Activated CD8-positive, alpha-beta memory T cell treated with anti-CD3 and anti-CD28 coated beads, Interleukin-2, amount 50 U/mL, for 1 hour (primary cell): Measurements from ENCODE around the gene TESK2.
"Not testable (repeated sequence)": the region's sequence is repeated elsewhere in the genome, so short reads cannot be mapped to it uniquely, and the experiment has no call there.

Source experiments
- DNase-seq: peaks from one replicate; pipeline ENCODE4 v3.0.0-alpha.2; 2020; ENCODE audit errors: extremely low read depth

Gene TESK2

DNA sequence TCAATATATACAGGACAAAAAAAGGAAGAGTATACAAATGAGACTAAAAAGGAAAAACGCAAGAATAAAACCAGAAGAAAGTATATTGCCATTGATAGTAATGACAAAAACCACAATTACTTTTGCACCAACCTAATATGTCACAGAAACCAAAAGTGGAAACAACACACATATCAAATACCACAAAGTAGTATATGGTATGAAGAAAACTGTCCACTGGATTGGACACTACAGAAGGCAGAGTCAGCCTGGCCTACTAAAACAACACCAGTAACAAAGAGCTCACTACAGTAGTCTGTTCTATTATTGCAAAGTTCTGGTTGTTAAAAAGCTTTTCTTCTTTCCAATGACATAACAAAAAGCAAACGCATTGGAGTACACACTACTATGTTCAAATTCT, 17.7 kb downstream of the TESK2 start:
- no peak for DNase-seq

DNA sequence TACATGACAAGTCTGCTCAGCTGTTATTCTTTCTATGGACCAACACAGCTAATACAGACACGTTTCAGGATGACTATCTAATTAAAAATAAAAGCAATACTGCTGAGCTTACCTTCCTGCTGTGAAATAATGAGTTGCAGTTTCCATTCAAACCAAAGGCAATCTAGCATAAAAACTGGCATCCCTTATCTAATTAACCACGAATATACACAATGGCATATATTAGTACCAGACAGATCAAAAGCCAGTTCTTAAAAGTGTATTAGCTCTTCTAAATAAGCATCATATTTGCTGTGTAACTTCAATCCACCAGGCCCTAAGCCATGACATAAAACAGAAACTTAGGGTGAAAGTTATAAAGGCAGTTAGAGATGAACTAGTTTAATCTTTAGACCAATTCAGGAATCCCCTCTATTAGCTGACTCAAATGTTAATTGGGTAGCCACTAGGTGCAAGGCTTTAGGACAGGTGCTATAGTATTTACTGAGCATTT, 20.6 kb downstream of the TESK2 start:
- DNase-seq, result no peak

DNA sequence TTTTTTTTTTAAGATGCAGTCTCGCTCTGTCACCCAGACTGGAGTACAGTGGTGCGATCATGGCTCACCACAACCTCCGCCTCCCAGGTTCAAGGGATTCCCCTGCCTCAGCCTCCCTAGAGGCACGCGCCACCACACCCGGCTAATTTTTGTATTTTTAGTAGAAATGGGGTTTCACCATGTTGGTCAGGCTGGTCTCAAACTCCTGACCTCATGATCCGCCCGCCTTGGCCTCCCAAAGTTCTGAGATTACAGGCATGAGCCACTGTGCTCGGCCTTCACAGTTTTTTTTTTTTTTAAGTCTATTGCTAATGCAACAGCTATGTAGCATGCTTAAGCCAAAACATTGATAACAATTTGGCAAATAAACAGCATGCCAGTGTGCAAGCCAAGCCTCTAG, 23.6 kb downstream of the TESK2 start:
- DNase-seq, result not testable (repeated sequence)

DNA sequence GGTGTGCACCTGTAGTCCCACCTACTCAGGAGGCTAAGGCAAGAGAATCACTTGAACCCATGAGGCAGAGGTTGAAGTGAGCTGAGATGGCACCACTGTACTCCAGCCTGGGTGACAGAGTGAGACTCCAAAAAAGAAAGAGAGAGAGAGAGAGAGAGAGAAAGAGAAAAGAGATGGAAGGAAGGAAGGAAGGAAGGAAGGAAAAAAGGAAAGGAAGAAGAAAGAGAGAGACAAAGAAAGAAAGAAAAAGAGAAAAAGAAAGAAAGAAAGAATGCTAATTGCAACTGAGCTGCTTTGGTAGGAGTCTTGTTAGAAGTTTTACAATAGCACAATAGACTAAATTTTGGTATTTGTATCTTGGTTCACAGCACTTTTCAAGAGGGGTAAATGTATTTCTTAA, 25.7 kb downstream of the TESK2 start:
- DNase-seq, result no peak

DNA sequence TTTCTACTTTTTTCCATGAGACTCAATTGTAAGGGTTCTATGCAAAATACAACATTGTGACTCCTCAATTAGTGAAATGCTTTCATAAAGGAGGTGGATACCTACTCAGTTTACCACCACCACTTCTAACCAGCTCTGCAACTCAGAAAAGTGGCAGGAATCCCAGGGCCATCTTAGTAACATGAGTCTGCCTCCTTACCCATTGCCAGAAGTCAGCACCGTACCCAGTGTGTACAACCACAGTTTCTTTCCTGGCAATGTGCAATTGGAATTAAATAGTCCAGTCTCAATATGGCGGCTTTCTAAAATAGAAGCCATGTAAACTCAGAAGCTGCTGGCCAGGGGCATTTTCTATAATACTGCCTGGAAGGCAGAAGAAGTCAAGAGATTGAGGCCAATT, 32.1 kb downstream of the TESK2 start:
- DNase-seq, result no peak

DNA sequence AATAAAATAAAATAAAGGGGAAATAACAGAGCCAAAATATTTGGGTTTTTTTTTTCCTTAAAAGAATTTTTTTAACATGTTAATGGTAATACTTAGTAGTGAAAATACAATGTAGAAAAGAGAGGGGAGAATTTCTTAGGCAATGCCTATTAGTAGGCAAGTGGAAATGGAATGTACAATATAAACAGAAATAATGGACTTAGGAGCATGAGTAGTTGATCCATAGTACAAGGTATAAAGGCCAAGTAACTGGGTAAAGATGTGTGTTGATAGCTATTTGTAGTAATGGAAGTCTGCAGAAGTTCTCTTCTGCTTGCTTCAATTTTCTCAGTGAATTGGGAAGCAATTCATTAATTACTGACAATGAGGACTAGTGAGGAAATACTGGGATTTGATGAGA, 34.4 kb downstream of the TESK2 start:
- no peak for DNase-seq

DNA sequence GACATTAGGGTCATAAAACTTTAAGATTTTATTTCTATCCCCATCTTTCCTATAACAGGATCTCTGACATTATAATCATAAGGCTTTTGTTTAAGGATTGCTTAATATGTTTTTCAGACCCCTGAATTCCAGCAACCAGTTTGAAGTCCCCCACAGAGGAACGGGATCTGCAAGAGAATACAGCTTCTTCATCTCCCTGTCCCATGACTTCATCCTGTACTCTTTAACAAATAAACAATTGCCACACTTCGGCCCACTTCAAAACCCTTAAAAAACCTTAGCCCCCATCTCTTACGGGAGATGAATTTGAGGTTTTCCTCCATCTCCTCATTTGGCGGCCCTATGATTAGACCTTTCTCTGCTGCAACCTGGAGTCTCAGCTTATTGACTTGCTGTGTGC, 35.8 kb downstream of the TESK2 start:
- no peak for DNase-seq

DNA sequence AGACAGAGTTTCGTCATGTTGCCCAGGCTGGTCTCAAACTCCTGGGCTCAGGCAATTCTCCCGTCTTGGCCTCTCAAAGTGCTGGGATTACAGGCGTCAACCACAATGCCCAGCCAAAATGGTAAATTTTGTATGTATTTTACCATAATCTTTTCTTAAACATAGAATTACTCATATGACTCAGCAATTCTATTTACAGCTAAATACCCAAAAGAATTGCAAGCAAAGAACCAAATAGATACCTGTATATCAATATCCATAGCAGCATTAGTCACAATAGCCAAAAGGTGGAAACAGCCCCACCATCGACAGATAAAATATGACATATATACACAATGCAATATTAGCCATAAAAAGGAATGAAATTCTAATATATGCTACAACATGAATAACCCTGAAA, 36.5 kb downstream of the TESK2 start:
- DNase-seq, result no peak

DNA sequence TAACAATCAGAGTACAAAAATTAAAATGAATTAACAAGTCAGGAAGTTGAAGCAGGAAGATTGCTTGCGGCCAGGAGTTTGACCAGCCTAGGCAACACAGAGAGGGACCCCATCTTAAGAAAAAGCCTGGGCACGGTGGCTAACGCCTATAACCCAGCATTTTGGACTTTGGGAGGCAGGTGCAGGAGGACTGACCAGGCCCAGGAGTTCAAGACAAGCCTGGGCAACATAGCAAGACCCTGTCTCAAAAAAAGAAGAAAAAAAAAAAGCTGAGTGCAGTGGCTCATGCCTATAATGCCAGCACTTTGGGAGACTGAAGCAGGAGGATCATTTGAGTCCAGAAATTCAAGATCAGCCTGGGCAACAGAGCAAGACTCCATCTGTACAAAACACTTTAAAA, 38.5 kb downstream of the TESK2 start:
- no peak for DNase-seq

DNA sequence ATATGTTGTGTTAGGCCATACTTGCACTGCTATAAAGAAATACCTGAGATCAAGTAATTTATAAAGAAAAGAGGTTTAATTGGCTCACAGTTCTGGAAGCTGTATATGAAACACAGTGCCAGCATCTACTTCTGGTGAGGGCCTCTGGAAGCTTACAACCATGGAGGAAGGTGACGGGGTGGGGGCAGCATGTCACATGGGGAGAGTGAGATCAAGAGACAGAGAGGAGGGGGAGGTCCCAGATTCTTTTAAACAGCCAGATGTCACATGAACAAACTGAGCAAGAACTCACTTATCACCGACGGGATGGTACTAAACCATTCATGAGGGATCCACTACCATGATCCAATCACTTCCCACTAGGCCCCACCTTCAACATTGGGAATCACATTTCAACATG, 42.6 kb downstream of the TESK2 start:
- DNase-seq, result no peak

DNA sequence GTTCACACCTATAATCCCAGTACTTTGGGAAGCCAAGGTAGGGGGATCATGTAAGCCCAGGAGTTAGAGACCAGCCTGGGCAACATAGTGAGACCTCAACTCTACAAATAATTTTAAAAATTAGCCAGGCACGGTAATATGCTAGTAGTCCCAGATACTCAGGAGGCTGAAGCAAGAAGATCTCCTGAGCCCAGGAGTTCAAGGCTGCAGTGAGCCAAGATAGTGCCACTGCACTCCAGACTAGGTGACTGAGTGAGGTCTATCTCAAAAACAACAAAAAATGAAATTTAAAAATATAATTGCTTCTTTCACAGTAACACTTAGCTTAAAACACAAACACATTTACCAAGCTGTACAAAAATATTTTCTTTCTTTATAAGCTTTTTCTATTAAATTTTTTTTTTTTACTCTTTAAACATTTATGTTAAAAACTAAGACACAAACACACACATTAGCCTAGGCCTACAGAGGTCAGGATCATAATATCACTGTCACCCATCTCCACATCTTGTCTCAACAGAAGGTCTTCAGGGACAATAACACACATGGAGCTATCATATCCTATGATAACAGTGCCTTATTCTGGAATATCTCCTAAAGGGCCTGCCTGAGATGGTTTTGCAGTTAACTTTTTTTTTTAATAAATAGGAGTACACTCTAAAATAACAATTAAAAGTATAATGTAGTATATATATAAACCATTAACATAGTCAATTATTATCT, 43.9 kb downstream of the TESK2 start:
- DNase-seq, result no peak

DNA sequence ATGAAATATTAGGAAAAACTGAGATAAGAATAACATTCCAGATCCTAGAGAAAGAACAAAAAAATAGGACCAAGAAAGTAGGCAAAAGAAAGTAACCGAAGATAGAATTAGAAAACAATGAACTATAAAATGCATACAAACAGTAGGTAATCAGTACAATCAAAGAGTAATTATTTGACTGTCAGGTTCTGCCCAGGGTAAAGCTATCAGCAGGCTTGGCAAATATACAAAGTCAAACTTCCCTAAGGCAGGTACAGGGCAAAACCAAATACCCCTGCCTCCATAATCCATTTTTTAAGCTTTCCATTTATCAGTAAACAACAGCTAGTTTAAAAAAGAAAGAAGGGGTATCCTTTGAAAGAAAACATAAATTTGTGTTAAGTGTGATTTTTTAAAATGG, 44.4 kb downstream of the TESK2 start:
- DNase-seq, result no peak

DNA sequence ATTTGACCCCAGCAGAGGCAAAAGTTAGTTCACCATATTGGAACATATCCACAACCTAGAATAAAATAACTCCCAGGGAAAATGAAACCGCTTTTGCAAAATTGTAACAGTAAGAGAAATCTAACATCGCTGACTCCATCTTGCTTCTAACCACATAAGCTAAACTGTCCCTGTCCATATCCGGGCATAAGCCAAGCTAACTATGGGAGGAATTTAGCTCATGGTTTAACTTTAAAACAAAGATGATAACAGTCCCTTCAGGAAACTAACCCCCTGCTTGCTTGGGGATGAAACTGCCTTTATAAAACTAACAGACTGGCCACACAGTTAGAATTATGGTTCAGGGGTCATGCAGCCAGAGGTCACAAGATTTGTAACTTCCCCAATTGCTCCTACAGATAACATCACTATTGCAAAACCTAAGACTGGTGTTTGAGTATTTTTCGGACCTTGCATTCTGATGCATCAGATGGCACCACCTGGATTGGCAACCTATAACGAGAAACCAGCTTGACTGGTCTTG, 46.3 kb downstream of the TESK2 start:
- DNase-seq, result no peak

DNA sequence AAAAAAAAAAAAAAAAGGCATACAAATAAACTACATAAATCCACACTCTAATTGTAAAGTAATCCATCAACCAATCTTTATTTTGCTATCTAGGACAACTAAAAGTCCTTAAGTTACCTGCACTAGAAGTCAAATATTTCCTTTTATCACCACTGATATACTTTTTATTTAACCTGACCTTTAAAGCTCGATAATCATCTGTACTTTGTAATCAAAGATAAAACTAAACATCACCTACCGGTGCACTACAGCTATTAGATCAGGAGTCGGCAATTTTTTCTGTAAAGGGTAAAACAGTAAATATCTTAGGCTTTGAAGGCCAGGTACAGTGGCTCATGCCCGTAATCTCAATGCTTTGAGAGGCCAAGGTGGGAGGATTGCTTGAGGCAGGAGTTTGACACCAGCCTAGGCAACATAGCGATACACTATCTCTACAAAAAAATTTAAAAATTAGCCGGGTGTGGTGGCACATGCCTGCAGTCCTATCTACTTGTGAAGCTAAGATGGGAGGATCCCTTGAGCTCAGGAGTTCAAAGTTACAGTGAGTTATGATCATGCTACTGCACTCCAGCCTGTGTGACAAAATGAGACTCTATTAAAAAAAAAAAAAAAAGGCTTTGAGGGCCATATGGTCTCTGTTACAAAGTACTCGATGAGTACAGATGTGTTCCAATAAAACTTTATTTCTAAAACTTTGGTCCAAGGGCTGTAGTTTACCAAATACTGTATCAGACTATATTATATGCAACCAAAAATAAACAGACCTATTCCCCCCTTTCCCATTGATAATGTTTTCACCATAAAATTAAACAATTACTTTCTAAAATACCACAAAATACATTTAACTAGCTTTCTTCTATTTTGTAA, 47.1 kb downstream of the TESK2 start:
- DNase-seq, result no peak

DNA sequence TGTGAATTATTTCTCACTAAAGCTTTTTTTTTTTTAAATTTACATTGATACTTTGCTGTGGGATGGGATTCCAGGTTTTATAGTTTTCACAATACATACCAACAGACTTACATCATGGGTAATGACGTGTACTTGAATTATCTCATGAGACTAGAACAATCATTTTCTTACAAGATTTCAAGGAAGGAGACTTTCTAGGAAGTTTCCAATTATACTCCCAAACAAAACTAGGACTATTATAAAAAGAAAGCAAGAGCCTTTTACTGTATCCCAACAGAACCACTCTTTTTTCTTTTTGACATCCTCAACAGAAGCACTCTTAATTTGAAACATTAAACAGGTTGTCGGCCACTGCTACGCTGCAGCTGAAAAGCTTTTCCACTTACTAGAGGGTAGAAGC, 48.7 kb downstream of the TESK2 start:
- no peak for DNase-seq

DNA sequence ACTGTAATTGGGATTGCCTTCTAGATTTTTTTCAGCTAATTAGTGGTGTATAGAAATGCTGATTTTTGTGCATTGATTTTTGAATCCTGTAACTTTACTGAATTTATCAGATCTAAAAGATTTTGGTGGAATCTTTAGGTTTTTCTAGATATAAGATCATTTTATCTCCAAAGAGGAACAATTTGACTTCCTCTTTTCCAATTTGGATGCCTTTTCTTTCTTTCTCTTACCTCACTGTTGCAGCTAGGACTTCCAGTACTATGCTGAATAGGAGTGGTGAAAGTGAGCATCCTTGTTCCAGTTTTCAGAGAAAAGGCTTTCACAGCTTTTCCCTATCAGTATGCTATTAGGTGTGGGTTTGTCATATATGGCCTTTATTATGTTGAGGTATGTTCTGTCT, 53.6 kb downstream of the TESK2 start:
- no peak for DNase-seq

DNA sequence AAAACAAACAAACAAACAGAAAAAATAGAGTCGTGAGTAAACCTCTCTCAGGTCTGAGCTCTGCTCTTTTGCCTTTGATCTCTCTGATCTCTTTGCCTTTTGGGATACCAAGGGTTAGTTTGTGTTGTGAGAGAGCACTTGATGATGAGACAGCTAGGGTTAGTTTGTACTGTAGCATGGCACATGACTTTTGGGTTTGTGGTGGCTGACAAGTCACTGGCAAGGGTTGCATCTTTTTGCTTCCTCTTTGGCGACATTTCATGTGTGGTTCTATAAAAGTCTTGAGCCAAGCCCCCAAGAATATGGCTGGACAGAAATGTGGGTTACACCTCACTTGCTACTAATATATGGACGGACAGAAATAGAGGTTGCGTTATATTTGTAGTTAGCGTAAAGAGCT, 60.5 kb downstream of the TESK2 start:
- no peak for DNase-seq

DNA sequence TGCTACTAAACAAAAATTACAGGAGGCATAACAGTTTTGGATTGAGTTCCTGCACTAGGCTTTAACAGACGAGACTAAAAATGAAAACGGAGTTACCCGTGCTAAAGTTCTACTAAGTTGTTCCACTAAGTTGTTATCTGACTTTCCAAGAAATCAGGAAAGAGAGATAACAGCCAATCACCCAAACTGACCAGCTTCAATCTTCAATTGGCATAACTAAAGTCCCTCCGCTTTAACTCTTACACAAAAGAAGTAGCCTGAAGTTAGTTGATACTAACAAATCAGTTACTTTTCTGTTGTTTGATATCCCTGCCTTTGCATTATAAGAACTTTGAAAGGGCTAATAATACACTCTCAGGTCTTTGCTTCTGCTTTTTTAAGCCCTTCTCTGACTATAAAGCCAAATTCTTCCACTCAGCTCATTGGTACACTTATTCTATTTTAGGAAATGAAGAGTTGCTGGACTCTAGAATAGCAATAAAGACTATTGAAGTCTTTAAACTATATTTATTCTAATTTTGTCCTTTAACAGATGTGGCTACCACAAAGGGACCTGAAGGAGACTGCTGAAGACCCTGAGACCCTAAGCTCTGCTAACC, 61.3 kb downstream of the TESK2 start:
- DNase-seq, result no peak

DNA sequence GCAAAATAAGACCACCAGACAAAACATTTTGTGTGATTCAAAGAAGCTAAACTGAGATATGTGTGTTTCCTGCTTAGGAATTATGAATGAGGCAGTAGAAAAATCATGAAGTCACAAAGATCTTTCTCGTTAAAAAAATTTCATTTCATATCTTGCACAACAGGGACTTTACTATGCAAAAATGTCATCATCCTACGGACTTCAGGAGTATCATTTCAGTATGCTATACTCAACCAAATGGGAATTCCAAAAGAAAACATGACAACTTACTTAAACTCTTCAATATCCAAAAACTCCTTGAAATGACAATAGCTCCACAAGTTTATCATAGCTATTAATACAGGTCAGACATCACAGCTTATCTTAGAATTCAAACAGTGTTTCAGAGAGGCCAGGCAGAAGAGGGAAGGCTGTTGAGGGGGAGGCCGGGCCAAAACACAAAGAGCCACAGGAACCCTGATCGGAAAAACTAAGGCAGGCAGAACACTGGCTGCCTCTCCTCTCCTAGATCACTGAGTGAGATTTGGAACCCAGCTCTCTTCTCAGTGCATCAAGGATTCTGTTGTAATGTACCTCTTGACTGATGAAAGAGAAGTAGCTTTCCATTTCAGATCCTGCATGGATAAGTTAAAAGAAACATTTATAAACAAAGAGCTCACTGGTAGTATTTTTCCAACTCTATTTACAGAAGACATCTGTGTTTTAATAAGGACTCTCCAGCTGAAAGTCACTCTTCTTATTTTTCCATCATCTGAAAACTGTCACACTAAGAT, 66.9 kb downstream of the TESK2 start:
- DNase-seq, result no peak

DNA sequence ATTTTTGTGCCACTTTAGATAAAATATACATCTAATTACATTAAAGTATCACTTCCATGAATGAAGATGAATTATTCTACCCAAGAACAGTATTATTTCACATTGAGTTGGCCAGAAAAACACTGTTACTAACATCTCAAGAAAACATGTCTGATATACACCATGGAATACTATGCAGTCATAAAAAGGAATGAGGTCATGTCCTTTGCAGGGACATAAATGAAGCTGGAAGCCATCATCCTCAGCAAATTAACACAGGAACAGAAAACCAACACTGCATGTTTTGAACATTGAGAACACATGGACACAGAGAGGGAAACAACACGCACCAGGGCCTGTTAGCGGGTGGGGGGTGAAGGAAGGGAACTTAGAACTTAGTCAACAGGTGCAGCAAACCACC, 69.0 kb downstream of the TESK2 start:
- no peak for DNase-seq

DNA sequence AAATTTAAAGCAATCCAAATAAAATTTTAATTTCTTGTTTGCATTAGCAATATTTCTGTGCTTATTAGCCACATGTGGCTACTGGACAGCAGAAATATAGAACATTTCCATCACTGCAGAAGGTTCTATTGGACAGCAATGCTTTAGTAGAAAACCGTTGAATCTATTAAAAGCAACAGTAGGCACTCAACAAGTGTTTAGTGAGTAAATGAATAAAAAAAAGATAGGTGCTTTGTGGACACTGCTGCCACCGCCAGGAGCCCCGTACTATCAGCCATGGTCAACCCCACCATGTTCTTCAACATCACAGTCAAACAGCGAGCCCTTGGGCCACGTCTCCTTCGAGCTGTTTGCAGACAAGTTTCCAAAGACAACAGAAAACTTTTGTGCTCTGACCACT, 76.2 kb downstream of the TESK2 start:
- no peak for DNase-seq

DNA sequence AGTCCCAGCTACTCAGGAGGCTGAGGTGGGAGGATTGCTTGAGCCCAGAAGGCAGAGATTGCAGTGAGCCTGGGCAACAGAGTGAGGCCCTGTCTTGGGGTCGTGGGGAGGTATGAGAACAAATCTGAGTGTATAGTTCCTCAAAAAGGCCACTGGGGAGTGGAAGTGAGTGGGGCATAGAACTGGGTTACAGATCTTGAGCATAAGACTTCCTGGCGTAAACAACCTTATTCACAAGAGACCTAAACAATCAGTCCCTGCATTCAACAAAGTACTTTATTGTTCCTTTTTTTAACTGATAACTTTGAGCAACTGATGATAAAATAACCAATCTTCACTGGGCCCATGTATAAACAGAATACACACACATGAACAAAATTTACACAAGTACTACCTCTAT, 78.1 kb downstream of the TESK2 start:
- DNase-seq, result no peak
